ENCODE measurements around the gene B3GNT2. TPM values are rescaled to one million over a fixed set of nuclear protein-coding genes. Genes with fewer than 3 reads are reported as not detected.
"Not testable (repeated sequence)": the region's sequence is repeated elsewhere in the genome, so short reads cannot be mapped to it uniquely, and the experiment has no call there.

B3GNT2 gene
- total RNA-seq, 1 donor from 2014 or later, result 29.0 TPM

DNA sequence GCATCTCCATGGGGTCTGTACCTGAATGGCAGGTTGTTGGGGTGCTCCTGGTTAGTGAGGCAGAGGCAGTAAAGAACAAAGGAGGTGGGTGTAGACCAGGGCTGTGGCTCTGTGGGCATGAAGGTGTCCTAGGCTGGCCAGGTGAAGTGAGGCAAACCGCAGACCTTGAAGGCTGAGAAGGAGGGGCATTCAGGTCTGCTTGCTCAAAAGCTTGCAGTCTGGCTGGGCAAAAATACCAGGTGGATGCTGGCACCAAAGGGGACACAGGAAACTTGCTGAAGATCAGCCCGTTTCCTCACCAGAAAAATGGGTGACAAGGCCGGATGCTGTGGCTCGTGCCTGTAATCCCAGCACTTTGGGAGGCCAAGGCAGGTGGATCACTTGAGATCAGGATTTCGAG is 6.7 kb upstream of the B3GNT2 start:
- H3K4me3 Mint-ChIP-seq (ENCODE audit: low read depth), result no peak overlapping the region
- peaks cover 26% of the 10 kb centered on the region for H3K27me3 Mint-ChIP-seq (ENCODE audit: low read depth)
- H3K27ac Mint-ChIP-seq, result no peak overlapping the region
- no peaks in the 10 kb centered on the region for H3K36me3 Mint-ChIP-seq (ENCODE audit: low read depth)
- intact Hi-C loops (cut with micrococcal nuclease), result no loop called here
- peaks cover 3% of the 10 kb centered on the region for H3K4me1 Mint-ChIP-seq (ENCODE audit: low read depth)
- H3K9me3 Mint-ChIP-seq, result no peaks in the 10 kb centered on the region
- no peak for DNase-seq (ENCODE audit: low spot score)

DNA sequence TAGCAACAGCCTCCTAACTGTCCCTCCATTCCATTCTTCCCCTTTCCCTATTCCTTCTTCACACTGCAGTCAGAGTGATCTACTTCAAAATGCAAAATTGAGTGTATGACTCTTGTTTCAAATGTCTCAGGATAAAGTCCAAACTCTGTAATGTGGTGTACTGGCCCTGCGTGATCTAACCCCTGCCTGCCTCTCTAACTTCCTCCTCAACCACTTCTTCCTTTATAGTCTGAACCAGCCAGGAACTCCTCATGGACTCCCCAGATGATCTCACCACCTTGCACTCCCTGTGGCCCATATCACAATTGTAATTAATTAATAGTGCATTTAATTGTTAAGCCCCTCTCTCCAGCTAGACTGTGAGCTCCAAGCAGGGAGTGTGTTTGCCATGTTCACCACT is 3.1 kb upstream of the B3GNT2 start:
- DNase-seq (ENCODE audit: low spot score), result no peak
- Mint-ChIP-seq H3K9me3 (no peaks in the 10 kb centered on the region), H3K4me3 (ENCODE audit: low read depth) (no peak overlapping the region), H3K27me3 (ENCODE audit: low read depth) (peaks cover 21% of the 10 kb centered on the region), H3K27ac (no peak overlapping the region), H3K4me1 (ENCODE audit: low read depth) (peaks cover 7% of the 10 kb centered on the region), H3K36me3 (ENCODE audit: low read depth) (peaks cover 5% of the 10 kb centered on the region)
- intact Hi-C loops (cut with micrococcal nuclease), result loop anchor here (10.0 kb wide), 1 partner anchor 428 kb away; no protein-coding TSS in a partner anchor

DNA sequence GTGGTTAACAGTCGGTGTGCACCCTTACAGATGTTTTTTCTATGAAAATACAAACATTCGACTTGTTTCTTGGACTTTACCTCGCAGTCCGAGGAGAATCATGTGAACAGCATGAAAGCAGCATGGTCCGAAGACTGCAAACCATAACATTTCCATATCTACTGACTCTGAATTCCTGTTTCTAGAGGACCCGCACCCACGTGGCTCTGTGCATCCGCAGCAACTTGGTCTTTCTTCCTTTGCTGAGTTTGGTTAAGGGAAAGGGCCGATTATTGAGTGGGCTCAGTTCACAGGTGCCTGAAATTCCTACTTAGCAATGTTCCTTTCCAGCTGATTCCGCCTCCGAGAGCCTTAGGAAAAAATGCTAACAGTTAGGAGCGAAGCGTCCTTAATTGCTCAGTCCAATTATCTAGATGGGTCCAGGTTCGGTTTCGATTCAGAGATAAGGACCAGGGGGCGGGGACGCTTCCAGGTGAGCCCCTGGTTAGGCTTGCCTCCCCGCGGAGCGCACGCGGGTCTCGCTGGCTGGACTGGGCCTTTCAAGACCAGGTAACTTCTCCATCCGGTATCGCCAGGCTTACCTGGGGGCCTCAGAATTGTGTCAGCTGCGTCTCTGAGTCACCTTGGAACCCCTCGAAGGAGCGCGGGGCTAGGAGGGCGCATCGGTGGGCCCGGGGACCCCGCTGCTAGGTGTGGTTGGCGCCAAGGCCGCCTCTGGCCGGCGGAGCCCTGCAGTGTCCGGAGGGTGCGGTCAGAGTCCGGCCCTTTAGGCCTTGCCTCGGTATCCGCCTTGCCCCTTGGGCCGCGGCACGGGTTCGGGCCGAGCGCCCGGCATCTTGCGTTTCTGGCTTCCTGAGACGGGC is 1.1 kb upstream of the B3GNT2 start:
- H3K4me1 Mint-ChIP-seq (ENCODE audit: low read depth), result peaks cover 23% of the 10 kb centered on the region
- intact Hi-C loops (cut with micrococcal nuclease), result loop anchor here (5.0 to 10.0 kb wide), 5 partner anchors 218 to 657 kb away; partner anchors contain the start of genes COMMD1, EHBP1 and XPO1
- H3K27ac Mint-ChIP-seq, result peak overlapping the region; percentile 48
- DNase-seq (ENCODE audit: low spot score), result no peak
- H3K27me3 Mint-ChIP-seq (ENCODE audit: low read depth), result peaks cover 18% of the 10 kb centered on the region
- peaks cover 11% of the 10 kb centered on the region for H3K36me3 Mint-ChIP-seq (ENCODE audit: low read depth)
- H3K9me3 Mint-ChIP-seq, result no peaks in the 10 kb centered on the region
- peak overlapping the region; percentile 77 for H3K4me3 Mint-ChIP-seq (ENCODE audit: low read depth)

- H3K9me3 Mint-ChIP-seq, result no peaks in the 10 kb centered on the region
- intact Hi-C loops (cut with micrococcal nuclease), result loop anchor here (2.0 to 10.0 kb wide), 6 partner anchors 216 to 1392 kb away; partner anchors contain the start of genes COMMD1, EHBP1, MDH1 and WDPCP
- peak overlapping the region; percentile 91 for H3K27ac Mint-ChIP-seq
- peaks cover 4% of the 10 kb centered on the region for H3K27me3 Mint-ChIP-seq (ENCODE audit: low read depth)
- peak; percentile 57 for DNase-seq (ENCODE audit: low spot score)
- peaks cover 11% of the 10 kb centered on the region for H3K36me3 Mint-ChIP-seq (ENCODE audit: low read depth)
- peaks cover 39% of the 10 kb centered on the region for H3K4me1 Mint-ChIP-seq (ENCODE audit: low read depth)
- peak overlapping the region; percentile 90 for H3K4me3 Mint-ChIP-seq (ENCODE audit: low read depth)
Measured at GRCh38 chr2:62196278-62196901, 475 bp downstream of the B3GNT2 start.

DNA sequence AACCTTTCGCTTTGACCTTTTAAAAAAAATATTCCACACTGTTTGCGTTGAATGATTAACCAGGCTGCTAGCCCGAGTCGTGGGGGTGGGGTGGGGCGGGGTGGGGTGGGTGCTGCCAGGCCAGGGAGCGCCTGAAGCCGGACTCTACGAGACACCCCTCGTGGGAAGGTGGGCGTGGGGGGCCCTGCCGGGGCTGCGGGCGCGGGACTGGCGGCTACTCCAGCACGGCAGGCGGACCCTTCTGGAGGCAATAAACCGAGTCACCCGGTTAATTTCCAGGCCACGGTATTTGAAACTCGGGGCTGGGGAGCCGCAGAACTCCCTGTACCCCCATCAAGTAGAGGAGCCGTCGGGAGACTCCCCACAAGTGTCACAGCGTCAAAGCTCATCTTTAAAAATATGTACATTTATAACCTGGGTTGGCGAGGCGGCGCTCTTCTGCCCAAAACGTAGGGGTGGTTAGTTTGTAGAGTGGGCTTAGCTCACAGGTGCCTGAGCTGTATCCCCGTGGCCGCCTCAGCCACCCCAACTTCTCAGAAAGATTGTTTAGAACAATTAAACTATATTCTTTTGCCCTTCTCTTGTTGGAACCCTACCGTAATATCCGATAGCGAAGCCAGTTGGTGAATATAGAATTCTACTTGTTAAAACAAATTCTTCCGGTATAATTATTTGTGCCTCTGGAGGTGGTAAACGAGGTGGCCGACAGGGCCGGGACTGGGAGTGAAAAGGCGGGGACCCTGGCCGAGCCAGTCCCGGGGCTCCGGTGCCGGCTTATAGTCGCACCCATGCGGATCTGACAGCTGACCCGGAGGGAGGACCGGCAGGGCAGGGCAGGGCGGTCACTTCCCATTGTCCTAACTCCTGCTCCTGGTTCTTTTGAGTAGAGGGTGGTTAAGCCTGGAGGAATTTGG is 1.4 kb downstream of the B3GNT2 start:
- Mint-ChIP-seq H3K27me3 (ENCODE audit: low read depth) (peaks cover 4% of the 10 kb centered on the region), H3K9me3 (no peaks in the 10 kb centered on the region), H3K4me1 (ENCODE audit: low read depth) (peaks cover 48% of the 10 kb centered on the region), H3K27ac (peak overlapping the region; percentile 91), H3K36me3 (ENCODE audit: low read depth) (peaks cover 11% of the 10 kb centered on the region), H3K4me3 (ENCODE audit: low read depth) (peak overlapping the region; percentile 90)
- DNase-seq (ENCODE audit: low spot score), result peak; percentile 30
- intact Hi-C loops (cut with micrococcal nuclease), result loop anchor here (2.0 to 10.0 kb wide), 6 partner anchors 215 to 1392 kb away; partner anchors contain the start of genes COMMD1, EHBP1, MDH1 and WDPCP

GRCh38 chr2:62197925-62198633 is 2.2 kb downstream of the B3GNT2 start:
- peaks cover 52% of the 10 kb centered on the region for H3K4me1 Mint-ChIP-seq (ENCODE audit: low read depth)
- no peaks in the 10 kb centered on the region for H3K27me3 Mint-ChIP-seq (ENCODE audit: low read depth)
- no peak for DNase-seq (ENCODE audit: low spot score)
- H3K9me3 Mint-ChIP-seq, result no peaks in the 10 kb centered on the region
- H3K4me3 Mint-ChIP-seq (ENCODE audit: low read depth), result peak overlapping the region; percentile 90
- H3K36me3 Mint-ChIP-seq (ENCODE audit: low read depth), result peaks cover 14% of the 10 kb centered on the region
- peak overlapping the region; percentile 82 for H3K27ac Mint-ChIP-seq
- intact Hi-C loops (cut with micrococcal nuclease), result loop anchor here (2.0 to 10.0 kb wide), 6 partner anchors 214 to 1391 kb away; partner anchors contain the start of genes COMMD1, EHBP1, MDH1 and WDPCP

GRCh38 chr2:62198854-62199253 is 2.9 kb downstream of the B3GNT2 start:
- peaks cover 15% of the 10 kb centered on the region for H3K36me3 Mint-ChIP-seq (ENCODE audit: low read depth)

DNA sequence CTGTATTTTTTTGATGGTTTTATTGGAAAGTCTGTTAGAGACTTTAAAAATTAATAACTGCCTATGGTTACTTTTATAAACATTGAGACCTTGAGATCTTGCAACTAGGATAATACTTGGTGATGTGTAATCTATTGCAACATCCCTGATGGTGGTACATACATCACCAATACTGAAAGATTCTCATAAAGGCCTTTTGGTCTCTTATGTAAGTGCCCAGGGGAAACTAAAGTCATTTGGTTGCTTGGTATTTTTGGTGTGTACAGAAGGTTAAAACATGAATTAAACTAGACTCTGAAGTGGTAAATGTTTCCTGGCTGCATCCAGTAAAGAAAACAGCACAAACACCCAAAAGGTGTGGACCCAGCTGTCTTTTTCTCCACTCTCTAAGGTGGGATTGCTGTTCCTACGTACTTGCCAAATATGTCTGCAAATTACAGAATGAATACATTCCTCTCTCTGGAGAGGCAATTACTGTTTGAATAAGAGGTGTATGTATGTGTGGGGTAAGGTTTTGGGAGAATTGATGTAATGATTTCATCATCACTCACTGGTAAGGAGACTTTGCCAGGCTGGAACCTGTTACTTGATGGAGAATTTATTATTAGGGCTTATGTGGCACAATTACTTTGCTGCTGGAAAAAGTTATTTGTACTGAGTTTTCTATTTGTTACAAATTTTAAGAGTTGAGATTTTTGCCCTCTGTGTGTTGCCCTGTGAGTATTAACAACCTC is 3.6 kb downstream of the B3GNT2 start:
- no peak for DNase-seq (ENCODE audit: low spot score)
- Mint-ChIP-seq H3K9me3 (no peaks in the 10 kb centered on the region), H3K4me1 (ENCODE audit: low read depth) (peaks cover 59% of the 10 kb centered on the region), H3K4me3 (ENCODE audit: low read depth) (peak overlapping the region; percentile 67), H3K36me3 (ENCODE audit: low read depth) (peaks cover 15% of the 10 kb centered on the region), H3K27ac (peak overlapping the region; percentile 89), H3K27me3 (ENCODE audit: low read depth) (no peaks in the 10 kb centered on the region)
- intact Hi-C loops (cut with micrococcal nuclease), result loop anchor here (1.0 to 10.0 kb wide), 6 partner anchors 106 to 662 kb away; partner anchors contain the start of genes COMMD1, EHBP1 and XPO1

More at GRCh38 chr2:62198854-62199253, 2.9 kb downstream of the B3GNT2 start:
- DNase-seq (ENCODE audit: low spot score); H3K27me3 Mint-ChIP-seq (ENCODE audit: low read depth); H3K4me3 Mint-ChIP-seq (ENCODE audit: low read depth); H3K9me3 Mint-ChIP-seq: not testable (repeated sequence)
- intact Hi-C loops (cut with micrococcal nuclease), result loop anchor here (5.0 to 10.0 kb wide), 5 partner anchors 213 to 662 kb away; partner anchors contain the start of genes COMMD1, EHBP1 and XPO1
- H3K4me1 Mint-ChIP-seq (ENCODE audit: low read depth), result peaks cover 59% of the 10 kb centered on the region
- H3K27ac Mint-ChIP-seq, result peak overlapping the region; percentile 89

GRCh38 chr2:62200291-62200841 is 4.5 kb downstream of the B3GNT2 start:
- intact Hi-C loops (cut with micrococcal nuclease), result loop anchor here (1.0 kb wide), 1 partner anchor 105 kb away; no protein-coding TSS in a partner anchor
- H3K36me3 Mint-ChIP-seq (ENCODE audit: low read depth), result peaks cover 15% of the 10 kb centered on the region
- no peaks in the 10 kb centered on the region for H3K9me3 Mint-ChIP-seq
- H3K4me1 Mint-ChIP-seq (ENCODE audit: low read depth), result peaks cover 63% of the 10 kb centered on the region
- H3K27me3 Mint-ChIP-seq (ENCODE audit: low read depth), result no peaks in the 10 kb centered on the region
- peak overlapping the region; percentile 89 for H3K27ac Mint-ChIP-seq
- peak overlapping the region; percentile 67 for H3K4me3 Mint-ChIP-seq (ENCODE audit: low read depth)
- no peak for DNase-seq (ENCODE audit: low spot score)

DNA sequence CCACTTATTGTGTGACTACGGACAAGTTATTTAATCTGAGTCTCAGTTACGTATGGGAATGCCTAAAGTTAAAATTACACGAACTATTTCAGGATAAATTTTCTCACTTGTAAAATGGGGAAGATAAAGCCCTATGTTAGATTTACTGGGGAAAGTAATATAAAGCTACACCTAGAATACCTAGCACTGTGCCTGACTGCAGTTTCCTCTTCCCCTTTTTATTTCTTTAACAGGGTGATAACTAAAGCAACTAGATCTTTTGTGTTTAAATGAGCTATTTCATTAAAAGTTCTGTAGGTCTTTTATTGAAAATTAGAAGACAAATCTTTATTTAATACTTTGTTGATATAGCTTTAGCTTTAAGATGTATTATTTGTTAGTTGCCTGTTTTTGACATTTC is 5.0 kb downstream of the B3GNT2 start:
- intact Hi-C loops (cut with micrococcal nuclease), result loop anchor here (1.0 kb wide), 1 partner anchor 104 kb away; no protein-coding TSS in a partner anchor
- Mint-ChIP-seq H3K36me3 (ENCODE audit: low read depth) (peaks cover 15% of the 10 kb centered on the region), H3K4me3 (ENCODE audit: low read depth) (no peak overlapping the region)

DNA sequence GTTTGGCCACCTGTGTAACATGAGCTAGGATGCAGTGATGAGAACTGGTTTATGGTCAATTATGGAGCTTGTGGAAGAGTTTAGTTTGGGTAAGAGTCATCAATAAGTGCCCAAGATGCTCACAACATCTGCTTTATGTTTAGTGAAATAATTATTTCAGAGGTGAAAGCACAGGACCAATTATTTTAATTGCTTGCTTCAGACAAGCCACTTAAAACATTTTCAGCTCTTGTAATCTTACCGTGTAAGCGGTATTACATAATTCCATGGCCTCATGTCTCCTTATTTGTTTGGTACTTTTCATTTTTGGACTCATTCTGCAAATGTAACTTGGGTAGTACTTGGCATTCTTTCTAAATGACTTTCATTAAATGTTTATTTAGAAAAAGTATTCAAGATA is 5.4 kb downstream of the B3GNT2 start:
- intact Hi-C loops (cut with micrococcal nuclease), result no loop called here
- Mint-ChIP-seq H3K4me1 (ENCODE audit: low read depth) (peaks cover 63% of the 10 kb centered on the region), H3K4me3 (ENCODE audit: low read depth) (no peak overlapping the region), H3K36me3 (ENCODE audit: low read depth) (peaks cover 15% of the 10 kb centered on the region), H3K27me3 (ENCODE audit: low read depth) (no peaks in the 10 kb centered on the region), H3K27ac (peak overlapping the region; percentile 14), H3K9me3 (no peaks in the 10 kb centered on the region)
- DNase-seq (ENCODE audit: low spot score), result no peak

More for the DNA sequence above, 5.0 kb downstream of the B3GNT2 start:
- H3K9me3 Mint-ChIP-seq, result no peaks in the 10 kb centered on the region
- peaks cover 63% of the 10 kb centered on the region for H3K4me1 Mint-ChIP-seq (ENCODE audit: low read depth)
- H3K27me3 Mint-ChIP-seq (ENCODE audit: low read depth), result no peaks in the 10 kb centered on the region
- no peak for DNase-seq (ENCODE audit: low spot score)
- peak overlapping the region; percentile 89 for H3K27ac Mint-ChIP-seq

All from activated T-helper 2 cell treated with anti-CD3 and anti-CD28 coated beads, Interferon-gamma antibody, Interleukin-2, Interleukin-4, amounts not matched to agents 10 μg/mL and 5 μg/mL and 100 μg/mL, durations not matched to agents 14 hours and 24 hours and 36 hours (primary cell).